ENCODE results near the gene PRDX3.

The PRDX3 gene

DNA sequence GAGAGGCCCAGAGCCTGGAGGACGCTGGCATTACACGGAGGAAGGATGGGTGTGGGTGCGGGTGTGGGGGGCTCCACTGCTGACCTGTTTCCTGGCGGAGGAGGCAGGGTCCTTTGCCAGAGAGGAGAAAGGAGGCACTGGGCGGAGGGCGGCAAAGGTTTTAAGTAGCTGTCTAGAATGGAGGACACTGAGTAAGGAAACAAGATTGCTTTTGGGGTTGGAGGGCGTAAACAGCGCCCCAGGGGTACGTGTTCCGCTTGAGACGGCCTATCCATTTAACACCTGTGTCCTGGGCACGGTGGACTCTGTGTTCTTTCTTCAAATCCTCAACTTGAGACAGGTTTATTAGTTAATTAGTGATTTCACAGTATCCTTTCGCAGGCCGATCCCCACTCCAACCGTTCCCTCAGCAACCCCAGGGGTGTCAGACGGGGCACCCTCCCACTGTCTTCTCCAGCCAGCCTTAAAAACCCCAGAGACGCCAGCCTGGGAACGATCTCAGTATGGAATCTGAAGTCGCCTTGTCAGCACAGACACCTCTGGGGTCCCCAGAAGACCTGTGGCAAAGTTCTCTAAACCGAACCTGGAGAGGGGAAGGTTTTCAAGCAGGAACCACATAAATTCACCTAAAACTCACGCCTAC, 37.9 kb downstream of the PRDX3 start:
- TF ChIP-seq, protein P1, sequence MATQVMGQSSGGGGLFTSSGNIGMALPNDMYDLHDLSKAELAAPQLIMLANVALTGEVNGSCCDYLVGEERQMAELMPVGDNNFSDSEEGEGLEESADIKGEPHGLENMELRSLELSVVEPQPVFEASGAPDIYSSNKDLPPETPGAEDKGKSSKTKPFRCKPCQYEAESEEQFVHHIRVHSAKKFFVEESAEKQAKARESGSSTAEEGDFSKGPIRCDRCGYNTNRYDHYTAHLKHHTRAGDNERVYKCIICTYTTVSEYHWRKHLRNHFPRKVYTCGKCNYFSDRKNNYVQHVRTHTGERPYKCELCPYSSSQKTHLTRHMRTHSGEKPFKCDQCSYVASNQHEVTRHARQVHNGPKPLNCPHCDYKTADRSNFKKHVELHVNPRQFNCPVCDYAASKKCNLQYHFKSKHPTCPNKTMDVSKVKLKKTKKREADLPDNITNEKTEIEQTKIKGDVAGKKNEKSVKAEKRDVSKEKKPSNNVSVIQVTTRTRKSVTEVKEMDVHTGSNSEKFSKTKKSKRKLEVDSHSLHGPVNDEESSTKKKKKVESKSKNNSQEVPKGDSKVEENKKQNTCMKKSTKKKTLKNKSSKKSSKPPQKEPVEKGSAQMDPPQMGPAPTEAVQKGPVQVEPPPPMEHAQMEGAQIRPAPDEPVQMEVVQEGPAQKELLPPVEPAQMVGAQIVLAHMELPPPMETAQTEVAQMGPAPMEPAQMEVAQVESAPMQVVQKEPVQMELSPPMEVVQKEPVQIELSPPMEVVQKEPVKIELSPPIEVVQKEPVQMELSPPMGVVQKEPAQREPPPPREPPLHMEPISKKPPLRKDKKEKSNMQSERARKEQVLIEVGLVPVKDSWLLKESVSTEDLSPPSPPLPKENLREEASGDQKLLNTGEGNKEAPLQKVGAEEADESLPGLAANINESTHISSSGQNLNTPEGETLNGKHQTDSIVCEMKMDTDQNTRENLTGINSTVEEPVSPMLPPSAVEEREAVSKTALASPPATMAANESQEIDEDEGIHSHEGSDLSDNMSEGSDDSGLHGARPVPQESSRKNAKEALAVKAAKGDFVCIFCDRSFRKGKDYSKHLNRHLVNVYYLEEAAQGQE (IDR thresholded peaks at IDR 0.05; ENCODE audit: low read depth): no peak
- TF ChIP-seq TCF12 (IDR thresholded peaks at IDR 0.05; ENCODE audit: low read depth) (no peak), CREB1 (IDR thresholded peaks at IDR 0.05; ENCODE audit: low read depth) (no peak), NFIC (IDR thresholded peaks at IDR 0.05) (no peak), RAD21 (IDR thresholded peaks at IDR 0.05; ENCODE audit: low read depth) (no peak), CEBPB (IDR thresholded peaks at IDR 0.05) (no peak), TEAD4 (IDR thresholded peaks at IDR 0.05) (no peak), FOXM1 (IDR thresholded peaks at IDR 0.05; ENCODE audit: borderline replicate concordance, low read depth) (no peak), ZBTB7A (IDR thresholded peaks at IDR 0.05; ENCODE audit: low read depth) (no peak), YY1 (IDR thresholded peaks at IDR 0.05; ENCODE audit: low read depth) (no peak), EP300 (IDR thresholded peaks at IDR 0.05; ENCODE audit: borderline replicate concordance) (no peak), TAF1 (IDR thresholded peaks at IDR 0.05; ENCODE audit: low read depth) (no peak), EGR1 (IDR thresholded peaks at IDR 0.05) (no peak)
- TF ChIP-seq, protein P2, sequence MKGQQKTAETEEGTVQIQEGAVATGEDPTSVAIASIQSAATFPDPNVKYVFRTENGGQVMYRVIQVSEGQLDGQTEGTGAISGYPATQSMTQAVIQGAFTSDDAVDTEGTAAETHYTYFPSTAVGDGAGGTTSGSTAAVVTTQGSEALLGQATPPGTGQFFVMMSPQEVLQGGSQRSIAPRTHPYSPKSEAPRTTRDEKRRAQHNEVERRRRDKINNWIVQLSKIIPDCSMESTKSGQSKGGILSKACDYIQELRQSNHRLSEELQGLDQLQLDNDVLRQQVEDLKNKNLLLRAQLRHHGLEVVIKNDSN (IDR thresholded peaks at IDR 0.05): no peak
- TF ChIP-seq, protein P3, sequence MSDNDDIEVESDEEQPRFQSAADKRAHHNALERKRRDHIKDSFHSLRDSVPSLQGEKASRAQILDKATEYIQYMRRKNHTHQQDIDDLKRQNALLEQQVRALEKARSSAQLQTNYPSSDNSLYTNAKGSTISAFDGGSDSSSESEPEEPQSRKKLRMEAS (IDR thresholded peaks at IDR 0.05): no peak

DNA sequence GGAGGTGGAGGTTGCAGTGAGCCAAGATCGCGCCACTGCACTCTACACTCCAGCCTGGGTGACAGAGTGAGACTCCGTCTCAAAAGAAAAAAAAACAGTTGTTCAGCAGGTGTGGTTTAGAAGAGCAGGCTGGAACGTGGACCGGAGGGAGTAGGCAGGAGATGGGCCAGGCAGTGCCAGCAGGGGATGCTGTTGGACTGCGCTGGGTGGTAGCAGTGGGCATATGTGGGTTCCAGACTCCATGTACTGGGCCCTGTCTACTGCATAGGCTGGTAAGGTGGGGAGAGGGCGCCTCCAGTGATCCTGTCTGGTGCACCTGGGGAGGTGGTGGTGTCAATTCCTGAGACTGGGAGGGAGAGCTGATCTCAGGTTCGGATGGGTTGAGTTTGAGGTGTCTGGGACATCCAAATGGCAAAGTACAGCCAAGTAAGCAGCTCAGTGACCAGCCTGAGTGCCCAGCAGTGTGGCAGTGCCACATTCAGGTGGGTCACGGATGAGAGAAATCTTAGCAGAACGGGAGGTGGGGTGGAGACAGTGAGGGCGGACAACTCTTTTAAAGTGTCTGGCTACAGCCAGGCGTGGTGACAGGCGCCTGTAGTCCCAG, 39.0 kb downstream of the PRDX3 start:
- TF ChIP-seq TCF12 (IDR thresholded peaks at IDR 0.05; ENCODE audit: low read depth) (no peak), EGR1 (IDR thresholded peaks at IDR 0.05) (no peak), EP300 (IDR thresholded peaks at IDR 0.05; ENCODE audit: borderline replicate concordance) (no peak), CEBPB (IDR thresholded peaks at IDR 0.05) (no peak), CREB1 (IDR thresholded peaks at IDR 0.05; ENCODE audit: low read depth) (no peak), RAD21 (IDR thresholded peaks at IDR 0.05; ENCODE audit: low read depth) (peak; percentile 75), YY1 (IDR thresholded peaks at IDR 0.05; ENCODE audit: low read depth) (no peak)
- TF ChIP-seq, protein P3 (IDR thresholded peaks at IDR 0.05): no peak

DNA sequence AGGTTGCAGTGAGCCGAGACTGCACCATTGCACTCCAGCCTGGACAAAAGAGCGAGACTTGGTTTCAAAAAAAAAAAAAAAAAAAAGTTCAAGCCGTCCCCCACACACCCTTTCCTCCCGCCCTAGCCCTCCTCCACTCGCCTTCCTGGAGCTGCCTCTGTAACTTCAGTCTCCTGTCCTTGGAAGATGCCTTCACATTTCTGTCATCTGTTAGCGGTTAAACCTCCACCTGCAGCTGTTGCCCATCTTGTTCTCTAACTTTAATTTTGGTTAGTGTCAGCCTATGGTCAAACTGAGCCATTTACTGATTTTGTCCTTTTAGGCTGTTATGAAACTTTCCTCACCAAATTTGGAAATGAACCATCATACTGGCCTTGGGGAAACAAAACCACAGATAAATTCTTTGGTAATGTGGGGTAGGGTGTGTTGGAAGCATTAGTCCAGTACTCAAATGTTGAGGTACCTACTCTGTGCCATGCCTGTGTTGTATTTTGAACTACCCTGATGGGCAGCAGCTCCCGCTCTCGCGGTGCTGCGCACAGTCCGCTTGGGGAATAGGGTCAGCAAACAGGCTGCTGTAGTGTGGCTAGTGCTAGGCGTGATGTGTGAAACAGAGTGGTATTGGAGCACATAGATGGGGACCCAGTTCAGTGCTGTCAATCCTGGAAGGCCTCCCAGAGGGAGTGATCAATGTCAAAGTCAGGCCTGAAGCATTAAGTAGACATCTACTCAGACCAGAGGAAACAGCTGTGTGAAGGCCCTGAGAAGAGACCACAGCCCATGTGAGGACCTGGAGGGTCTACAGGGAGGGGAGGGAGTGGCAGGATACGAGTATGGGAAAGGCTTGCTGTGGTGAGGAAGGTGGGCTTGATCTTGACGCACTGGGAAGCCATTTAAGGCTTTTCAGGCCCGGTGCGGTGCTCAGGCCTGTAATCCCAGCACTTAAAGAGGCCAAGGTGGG, 40.0 kb downstream of the PRDX3 start:
- TF ChIP-seq CREB1 (IDR thresholded peaks at IDR 0.05; ENCODE audit: low read depth) (no peak), ZBTB7A (IDR thresholded peaks at IDR 0.05; ENCODE audit: low read depth) (no peak), TAF1 (IDR thresholded peaks at IDR 0.05; ENCODE audit: low read depth) (no peak), TCF12 (IDR thresholded peaks at IDR 0.05; ENCODE audit: low read depth) (no peak), EGR1 (IDR thresholded peaks at IDR 0.05) (no peak), NFIC (IDR thresholded peaks at IDR 0.05) (no peak)
- TF ChIP-seq, protein P1 (IDR thresholded peaks at IDR 0.05; ENCODE audit: low read depth): no peak

DNA sequence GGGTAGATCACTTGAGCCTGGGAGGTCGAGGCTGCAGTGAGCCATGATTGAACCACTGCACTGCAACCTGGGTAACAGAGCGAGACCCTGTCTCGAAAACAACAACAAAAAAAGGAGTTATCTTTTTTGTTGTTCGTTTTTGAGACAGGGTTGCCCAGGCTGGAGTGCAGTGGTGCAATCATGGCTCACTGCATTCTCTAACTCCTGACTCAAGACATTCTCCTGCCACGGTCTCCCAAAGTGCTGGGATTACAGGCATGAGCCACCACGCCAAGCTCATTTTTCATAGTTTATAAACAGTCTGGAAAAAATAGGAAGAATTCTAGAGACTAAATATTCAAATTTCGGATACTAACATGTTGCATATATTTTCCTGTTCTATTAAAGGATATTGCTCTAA, 42.5 kb downstream of the PRDX3 start:
- TF ChIP-seq CREB1 (IDR thresholded peaks at IDR 0.05; ENCODE audit: low read depth) (no peak), NFIC (IDR thresholded peaks at IDR 0.05) (no peak), EP300 (IDR thresholded peaks at IDR 0.05; ENCODE audit: borderline replicate concordance) (no peak), YY1 (IDR thresholded peaks at IDR 0.05; ENCODE audit: low read depth) (no peak), CEBPB (IDR thresholded peaks at IDR 0.05) (no peak), FOXM1 (IDR thresholded peaks at IDR 0.05; ENCODE audit: borderline replicate concordance, low read depth) (no peak)
- TF ChIP-seq, protein P2 (IDR thresholded peaks at IDR 0.05): no peak
- TF ChIP-seq, protein P3 (IDR thresholded peaks at IDR 0.05): no peak

DNA sequence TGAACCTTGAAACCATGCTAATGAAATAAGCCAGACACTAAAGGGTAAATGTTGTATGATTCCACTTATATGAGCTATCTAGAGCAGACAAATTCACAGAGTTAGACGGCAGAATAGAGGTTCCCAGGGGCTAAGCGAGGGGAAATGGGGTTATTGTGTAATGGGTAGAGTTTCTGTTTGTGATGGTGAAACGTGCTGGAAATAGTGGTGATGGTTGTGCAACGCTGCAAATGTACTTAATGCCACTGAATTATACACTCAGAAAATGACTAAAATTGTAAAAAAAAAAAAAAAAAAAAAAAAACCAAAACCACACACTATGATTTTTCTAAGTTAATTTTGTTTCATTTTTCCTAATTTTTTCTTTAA, 43.1 kb downstream of the PRDX3 start:
- TF ChIP-seq, protein P3 (IDR thresholded peaks at IDR 0.05): no peak
- TF ChIP-seq EP300 (IDR thresholded peaks at IDR 0.05; ENCODE audit: borderline replicate concordance): no peak
- TF ChIP-seq RAD21 (IDR thresholded peaks at IDR 0.05; ENCODE audit: low read depth): no peak
- TF ChIP-seq, protein P1 (IDR thresholded peaks at IDR 0.05; ENCODE audit: low read depth): no peak
- no peak for TF ChIP-seq YY1 (IDR thresholded peaks at IDR 0.05; ENCODE audit: low read depth)
- TF ChIP-seq TEAD4 (IDR thresholded peaks at IDR 0.05): no peak
- TF ChIP-seq TAF1 (IDR thresholded peaks at IDR 0.05; ENCODE audit: low read depth): no peak
- no peak for TF ChIP-seq ZBTB7A (IDR thresholded peaks at IDR 0.05; ENCODE audit: low read depth)

All from Ishikawa (cell line).